GM12801 (cell line): Measurements from ENCODE around the gene SLC37A1.

ENCODE experiments used
- TF ChIP-seq, protein P1 (sequence below): IDR thresholded peaks from one replicate; pipeline ENCODE4 v1.5.1; 2011; ENCODE audit warnings: control low read depth; ENCODE audit not compliant: insufficient read length; ENCODE audit errors: extremely low read depth

The SLC37A1 gene

DNA sequence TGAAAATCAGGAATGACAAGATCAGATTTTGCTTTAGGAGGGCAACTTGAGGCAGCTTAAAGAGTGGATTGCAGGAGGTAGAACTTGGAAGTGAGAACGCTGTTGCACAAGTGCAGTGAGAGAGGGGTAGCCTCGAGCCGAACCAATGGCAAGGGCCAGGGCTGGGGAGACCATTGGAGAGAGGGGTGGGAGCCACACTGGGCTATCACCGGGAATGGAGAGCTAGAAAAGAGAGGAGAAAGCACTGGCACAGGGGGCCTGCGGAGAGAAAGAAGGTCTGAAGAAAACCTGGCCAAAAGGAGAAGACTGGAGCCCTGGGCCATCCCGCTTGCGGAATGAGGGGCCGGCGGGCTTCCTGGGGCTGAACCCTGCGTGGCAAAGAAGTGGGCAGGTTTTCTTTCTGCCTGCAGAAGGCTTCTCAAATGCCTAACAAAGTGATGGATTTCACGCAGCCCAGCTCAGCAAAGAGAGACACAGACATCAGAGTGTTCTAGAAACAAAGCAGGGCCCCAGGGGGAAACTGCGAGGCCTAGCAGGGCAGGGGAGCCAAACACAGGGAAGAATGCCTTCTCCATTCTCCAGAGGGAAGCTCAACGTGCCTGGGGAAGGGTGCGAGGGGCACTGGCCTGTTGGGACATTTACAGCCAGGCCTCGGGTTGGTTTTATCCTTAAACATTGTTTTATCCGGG is 1.2 kb upstream of the SLC37A1 start:
- TF ChIP-seq, protein P1, sequence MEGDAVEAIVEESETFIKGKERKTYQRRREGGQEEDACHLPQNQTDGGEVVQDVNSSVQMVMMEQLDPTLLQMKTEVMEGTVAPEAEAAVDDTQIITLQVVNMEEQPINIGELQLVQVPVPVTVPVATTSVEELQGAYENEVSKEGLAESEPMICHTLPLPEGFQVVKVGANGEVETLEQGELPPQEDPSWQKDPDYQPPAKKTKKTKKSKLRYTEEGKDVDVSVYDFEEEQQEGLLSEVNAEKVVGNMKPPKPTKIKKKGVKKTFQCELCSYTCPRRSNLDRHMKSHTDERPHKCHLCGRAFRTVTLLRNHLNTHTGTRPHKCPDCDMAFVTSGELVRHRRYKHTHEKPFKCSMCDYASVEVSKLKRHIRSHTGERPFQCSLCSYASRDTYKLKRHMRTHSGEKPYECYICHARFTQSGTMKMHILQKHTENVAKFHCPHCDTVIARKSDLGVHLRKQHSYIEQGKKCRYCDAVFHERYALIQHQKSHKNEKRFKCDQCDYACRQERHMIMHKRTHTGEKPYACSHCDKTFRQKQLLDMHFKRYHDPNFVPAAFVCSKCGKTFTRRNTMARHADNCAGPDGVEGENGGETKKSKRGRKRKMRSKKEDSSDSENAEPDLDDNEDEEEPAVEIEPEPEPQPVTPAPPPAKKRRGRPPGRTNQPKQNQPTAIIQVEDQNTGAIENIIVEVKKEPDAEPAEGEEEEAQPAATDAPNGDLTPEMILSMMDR = no peak

DNA sequence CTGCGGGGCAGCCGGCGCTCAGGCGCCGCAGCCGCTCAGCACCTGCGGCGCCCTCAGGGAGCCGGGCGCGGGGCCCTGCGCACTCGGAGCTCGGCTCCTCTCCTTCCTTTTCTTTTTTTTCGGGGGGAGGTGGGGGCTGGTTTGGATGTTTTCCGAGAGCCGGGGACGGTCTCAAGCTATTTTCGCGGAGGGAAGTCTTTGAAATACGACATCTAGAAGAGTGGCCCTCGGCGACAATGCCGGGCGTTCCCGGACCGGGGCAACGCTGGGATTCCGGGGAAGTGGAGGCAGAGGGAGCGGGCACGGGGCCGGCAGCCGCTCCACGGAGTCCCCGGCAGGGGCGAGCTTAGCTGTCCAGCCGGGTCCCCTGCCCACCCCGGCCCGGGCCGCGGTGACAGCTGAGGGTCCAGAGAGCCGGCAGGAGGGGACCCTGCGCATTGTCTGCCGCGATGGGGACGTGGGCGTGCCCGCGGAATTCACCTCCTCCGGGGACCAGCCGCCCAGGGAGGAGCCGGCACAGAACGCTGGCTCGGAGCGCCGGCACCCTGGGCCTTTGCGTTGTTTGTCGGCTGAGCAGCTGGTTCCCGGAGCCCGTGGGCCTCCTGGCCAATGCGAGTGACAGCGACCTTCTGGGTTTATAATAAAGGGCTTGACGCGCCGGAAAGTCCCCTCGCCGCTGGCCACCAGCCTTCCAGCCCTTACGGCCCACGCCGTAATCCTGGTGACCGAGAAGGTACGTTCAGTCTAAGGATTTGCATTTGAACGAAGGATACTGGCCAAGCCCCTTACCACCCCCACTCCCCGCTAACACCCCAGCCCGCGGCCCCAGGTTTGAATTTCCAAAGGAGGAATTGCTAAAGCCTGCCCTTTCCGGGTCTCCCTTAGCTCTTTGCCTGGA is 582 bp downstream of the SLC37A1 start:
- TF ChIP-seq, protein P1 = no peak

DNA sequence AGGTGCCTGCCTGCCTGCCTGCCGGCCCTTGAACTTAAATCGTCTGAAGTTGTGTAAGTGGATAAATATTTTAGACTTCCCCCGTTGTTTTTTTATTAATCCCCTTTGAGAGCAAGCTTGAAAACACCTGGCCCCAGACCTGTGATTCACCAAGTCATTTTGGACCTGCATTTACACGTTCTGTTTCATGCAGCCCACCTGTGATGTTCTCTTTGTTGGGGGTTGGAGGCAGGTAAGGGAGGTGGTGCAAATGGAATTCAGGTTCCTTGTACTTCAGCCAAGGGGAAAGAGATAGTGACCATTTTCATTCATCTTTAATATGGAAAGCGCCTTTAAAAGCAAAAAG is 1.2 kb downstream of the SLC37A1 start:
- TF ChIP-seq, protein P1 = no peak

DNA sequence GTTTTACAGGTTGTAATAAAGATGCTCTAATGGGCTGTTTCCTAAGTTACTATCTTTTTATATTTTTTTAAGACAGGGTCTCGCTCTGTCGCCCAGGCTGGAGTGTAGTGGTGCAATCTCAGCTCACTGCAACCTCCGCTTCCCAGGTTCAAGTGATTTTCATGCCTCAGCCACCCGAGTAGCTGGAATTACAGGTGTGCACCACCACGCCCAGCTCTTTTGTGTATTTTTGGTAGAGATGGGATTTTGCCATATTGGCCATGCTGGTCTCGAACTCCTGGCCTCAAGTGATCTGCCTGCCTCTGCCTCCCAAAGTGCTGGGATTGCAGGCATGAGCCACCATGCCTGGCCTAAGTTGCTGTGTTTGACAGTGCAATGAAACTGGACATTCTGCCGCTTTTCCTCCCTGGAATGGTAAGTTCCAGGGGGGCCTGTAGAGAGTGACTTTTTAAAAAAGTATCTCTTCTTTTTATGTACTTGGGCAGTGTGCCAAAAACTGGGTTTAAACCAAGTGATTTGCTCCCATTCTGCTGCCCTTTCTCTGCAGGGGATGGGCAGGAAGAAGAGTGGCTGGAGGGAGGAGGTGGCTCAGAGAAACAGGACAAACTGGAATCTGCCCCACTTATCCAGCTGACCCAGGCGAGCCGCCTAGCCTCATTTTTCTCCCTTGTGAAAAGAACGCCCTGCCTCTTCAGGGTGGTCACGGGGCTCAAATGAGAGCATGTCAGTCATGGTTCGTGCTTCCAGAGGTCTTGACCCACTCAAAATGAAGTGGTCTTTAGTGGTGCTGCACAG is 2.3 kb downstream of the SLC37A1 start:
- TF ChIP-seq, protein P1 = no peak

DNA sequence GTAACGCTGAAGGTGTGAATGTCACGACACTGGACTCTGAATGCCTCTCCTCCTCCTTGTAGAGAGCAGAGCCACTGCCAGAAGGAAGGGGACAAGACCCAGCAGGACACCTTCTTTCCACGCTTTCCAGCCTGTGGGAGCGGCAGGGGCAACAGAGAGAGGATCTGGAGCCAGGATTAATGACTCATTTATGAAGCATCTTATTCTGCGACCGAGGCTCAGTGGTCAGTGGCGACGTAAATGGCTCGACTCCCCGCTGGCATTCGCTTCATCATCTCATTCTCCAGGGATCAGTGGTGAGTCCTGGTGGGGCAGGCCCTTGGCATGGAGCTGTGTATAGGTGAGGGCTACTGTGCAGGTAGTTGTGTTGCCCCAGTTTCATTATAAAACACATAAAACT is 4.6 kb downstream of the SLC37A1 start:
- TF ChIP-seq, protein P1 = no peak

DNA sequence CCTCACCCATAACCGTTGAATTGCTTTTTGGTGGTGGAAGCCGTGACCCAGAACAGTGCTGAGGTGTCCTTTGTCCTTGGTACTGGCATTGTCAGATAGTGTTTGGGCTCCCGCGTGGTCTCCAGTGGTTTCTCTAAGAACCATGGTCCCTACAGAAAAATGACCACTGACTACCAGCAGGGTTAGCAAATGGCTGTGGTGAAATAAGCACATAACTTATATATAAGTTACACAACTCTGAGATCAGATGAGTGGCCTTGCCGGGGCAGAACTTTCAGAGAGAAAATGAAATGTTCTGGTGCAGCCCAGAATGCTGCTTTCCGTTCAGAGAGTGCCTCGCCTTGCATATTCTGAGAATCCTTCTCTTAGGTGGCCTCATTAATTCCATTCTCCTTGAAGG is 5.0 kb downstream of the SLC37A1 start:
- TF ChIP-seq, protein P1 = no peak
